HCT116 (cell line): Measurements from ENCODE around the gene KIFC1. TPM values are rescaled to one million over a fixed set of nuclear protein-coding genes. Genes with fewer than 3 reads are reported as not detected.

Experiments used
- ATAC-seq: fragments of 200-7000 bp; cut with Tn5 transposase; 2 replicates; pipeline ENCODE4 v1.9.1; 2020; ENCODE audit warnings: mild to moderate bottlenecking, moderate library complexity
- BruUV-seq: library from RNA; stranded (reverse); fragments of 400-500 nt; replicated peaks from 2 replicates; lab custom pipeline; 2021; lab: Mats Ljungman, UMichigan
- CTCF ChIA-PET: fragments of 300-600 bp; sonication (Branson Sonifier 250); formaldehyde crosslinking; loops from one replicate; lab custom pipeline; 2021; ENCODE audit warnings: antibody characterized with exemption; lab: Charles Lee
- POLR2A ChIA-PET: fragments of 300-600, 350-600 bp; sonication (Branson Sonifier 250); formaldehyde crosslinking; loops from one replicate; lab custom pipeline; 2021; ENCODE audit warnings: antibody characterized with exemption; lab: Charles Lee
- RAD21 ChIA-PET, 2 experiments: fragments of 300-600 bp; sonication (Branson Sonifier 250); formaldehyde crosslinking; loops; one replicate each; lab custom pipeline; 2023; ENCODE audit warnings: low total read pairs in 2 of 2; ENCODE audit not compliant: uncharacterized antibody in 2 of 2, unreplicated experiment in 2 of 2, low non-redundant PET in 1 of 2; lab: Charles Lee
- DNase-seq: peaks from one replicate; pipeline ENCODE4 v3.0.0-alpha.2; 2010; ENCODE audit warnings: low read depth, low spot score
- H2AFZ ChIP-seq: fragments of 200-600 bp; shearing (Covaris generic), sonication (generic); 2 replicates; pipeline ENCODE4 v1.6.1; 2017; ENCODE audit warnings: low read depth, mixed run types, mixed read lengths, antibody characterized with exemption, low read length; ENCODE audit not compliant: poor library complexity, severe bottlenecking
- H3K27ac ChIP-seq: 2 replicates; pipeline ENCODE4 v1.5.1; 2012; ENCODE audit warnings: low read depth, low read length
- H3K27me3 ChIP-seq: fragments of 200-600 bp; sonication (generic); 2 replicates; pipeline ENCODE4 v1.6.1; 2016; ENCODE audit warnings: mixed run types, low read length, mixed read lengths; ENCODE audit not compliant: insufficient read depth
- H3K36me3 ChIP-seq, 2 experiments: fragments of 200-500 bp in 1 of 2; fragments of 200-600 bp in 1 of 2; sonication (Bioruptor generic) in 1 of 2; sonication (generic) in 1 of 2; 2 replicates each; pipeline versions ENCODE4 v1.5.1 to v1.6.1; 2014 to 2016; ENCODE audit warnings: low read length in 2 of 2, inconsistent platforms in 1 of 2, mixed read lengths in 1 of 2, mixed run types in 1 of 2; ENCODE audit not compliant: insufficient read depth in 2 of 2, control insufficient read depth in 1 of 2
- H3K4me1 ChIP-seq, 2 experiments: fragments of 200-600 bp in 1 of 2; sonication (generic) in 1 of 2; 2 replicates each; pipeline versions ENCODE4 v1.5.1 to v1.6.1; 2012 to 2017; ENCODE audit warnings: low read length in 2 of 2, inconsistent platforms in 1 of 2, mild to moderate bottlenecking in 1 of 2, mixed read lengths in 1 of 2, mixed run types in 1 of 2, moderate library complexity in 1 of 2; ENCODE audit not compliant: insufficient read depth in 2 of 2, control insufficient read depth in 1 of 2
- H3K4me2 ChIP-seq: fragments of 200-600 bp; sonication (generic); 2 replicates; pipeline ENCODE4 v1.6.1; 2017; ENCODE audit warnings: mixed run types, low read length, mixed read lengths
- H3K4me3 ChIP-seq, 2 experiments: fragments of 200-600 bp in 1 of 2; sonication (generic) in 1 of 2; replicated peaks in 1 of 2; 2 replicates each; pipeline ENCODE4 v1.5.1; 2011 to 2016; ENCODE audit warnings: low read length in 2 of 2, control low read depth in 1 of 2, low read depth in 1 of 2, mild to moderate bottlenecking in 1 of 2, mixed read lengths in 1 of 2, mixed run types in 1 of 2
- H3K79me2 ChIP-seq: fragments of 200-600 bp; sonication (generic); 2 replicates; pipeline ENCODE4 v1.6.1; 2017; ENCODE audit warnings: mild to moderate bottlenecking, mixed run types, low read length, moderate library complexity, mixed read lengths; ENCODE audit not compliant: insufficient read depth
- H3K9ac ChIP-seq: fragments of 200-600 bp; sonication (generic); 2 replicates; pipeline ENCODE4 v1.6.1; 2016; ENCODE audit warnings: low read length, mixed read lengths
- H3K9me2 ChIP-seq: fragments of 200-600 bp; sonication (generic), shearing (Covaris generic); 2 replicates; pipeline ENCODE4 v1.6.1; 2017; ENCODE audit warnings: mixed run types, mild to moderate bottlenecking, moderate library complexity; ENCODE audit not compliant: insufficient read depth
- H3K9me3 ChIP-seq, 2 experiments: fragments of 200-500 bp in 1 of 2; fragments of 200-600 bp in 1 of 2; sonication (Bioruptor generic) in 1 of 2; sonication (generic) in 1 of 2; 2 replicates each; pipeline ENCODE4 v1.6.1; 2014 to 2017; ENCODE audit warnings: low read length in 2 of 2, mixed read lengths in 2 of 2, inconsistent platforms in 1 of 2, low read depth in 1 of 2, mild to moderate bottlenecking in 1 of 2, mixed run types in 1 of 2, moderate library complexity in 1 of 2; ENCODE audit not compliant: control insufficient read depth in 1 of 2, insufficient read depth in 1 of 2
- H4K20me1 ChIP-seq: fragments of 200-600 bp; sonication (generic), shearing (Covaris generic); 2 replicates; pipeline ENCODE4 v1.6.1; 2017; ENCODE audit warnings: mixed run types, mild to moderate bottlenecking, moderate library complexity; ENCODE audit not compliant: insufficient read depth
- CBX3 ChIP-seq: IDR thresholded peaks from 2 replicates; pipeline ENCODE4 v1.6.1; 2012; ENCODE audit warnings: low read depth
- EZH2 ChIP-seq: fragments of 200-600 bp; sonication (generic); IDR thresholded peaks from 2 replicates; pipeline ENCODE4 v1.6.1; 2017; ENCODE audit warnings: antibody characterized with exemption, mixed run types
- FOSL1 ChIP-seq: IDR thresholded peaks from 2 replicates; pipeline ENCODE4 v1.6.1; 2012; ENCODE audit warnings: low read depth
- JUND ChIP-seq: IDR thresholded peaks from 2 replicates; pipeline ENCODE4 v1.6.1; 2012
- POLR2A ChIP-seq: IDR thresholded peaks from 2 replicates; pipeline ENCODE4 v1.7.0; 2011; ENCODE audit warnings: borderline replicate concordance; ENCODE audit not compliant: insufficient read depth, insufficient read length; ENCODE audit errors: extremely low read depth
- POLR2AphosphoS5 ChIP-seq: IDR thresholded peaks from 2 replicates; pipeline ENCODE4 v1.6.1; 2011; ENCODE audit warnings: mild to moderate bottlenecking, low read depth, low read length, moderate library complexity
- SIN3A ChIP-seq: IDR thresholded peaks from 2 replicates; pipeline ENCODE4 v1.6.1; 2012; ENCODE audit warnings: low read depth
- SRF ChIP-seq: IDR thresholded peaks from 2 replicates; pipeline ENCODE4 v1.6.1; 2012; ENCODE audit warnings: low read depth
- TCF7L2 ChIP-seq: IDR thresholded peaks from 2 replicates; pipeline ENCODE4 v1.7.0; 2011; ENCODE audit warnings: borderline replicate concordance, inconsistent platforms; ENCODE audit not compliant: insufficient read depth, insufficient read length; ENCODE audit errors: extremely low read depth
- YY1 ChIP-seq: IDR thresholded peaks from 2 replicates; pipeline ENCODE4 v1.6.1; 2011; ENCODE audit warnings: low read length, low read depth, moderate library complexity, mild to moderate bottlenecking; ENCODE audit not compliant: insufficient replicate concordance; ENCODE audit errors: extremely low read depth
- intact Hi-C: fragments of 100-400 bp; cut with micrococcal nuclease; formaldehyde crosslinking; loops from 2 replicates; pipeline ENCODE4 v1.10.0; 2022
- total RNA-seq: library from RNA; stranded (reverse); gene quantifications from one replicate; pipeline ENCODE4 v1.2.1, GENCODE V29; 2021; ENCODE audit not compliant: unreplicated experiment
- TF ChIP-seq, protein P1 (sequence below): IDR thresholded peaks from 2 replicates; pipeline ENCODE4 v1.6.1; 2012; ENCODE audit warnings: low read depth
- TF ChIP-seq, protein P2 (sequence below): IDR thresholded peaks from 2 replicates; pipeline ENCODE4 v1.6.1; 2012
- TF ChIP-seq, protein P3 (sequence below): IDR thresholded peaks from 2 replicates; pipeline ENCODE4 v1.6.1; 2011; ENCODE audit warnings: mild to moderate bottlenecking, low read length, moderate library complexity; ENCODE audit not compliant: insufficient replicate concordance; ENCODE audit errors: extremely low read depth

The KIFC1 gene
- total RNA-seq, 1 experiment from 2014 or later = 84.7 TPM

DNA sequence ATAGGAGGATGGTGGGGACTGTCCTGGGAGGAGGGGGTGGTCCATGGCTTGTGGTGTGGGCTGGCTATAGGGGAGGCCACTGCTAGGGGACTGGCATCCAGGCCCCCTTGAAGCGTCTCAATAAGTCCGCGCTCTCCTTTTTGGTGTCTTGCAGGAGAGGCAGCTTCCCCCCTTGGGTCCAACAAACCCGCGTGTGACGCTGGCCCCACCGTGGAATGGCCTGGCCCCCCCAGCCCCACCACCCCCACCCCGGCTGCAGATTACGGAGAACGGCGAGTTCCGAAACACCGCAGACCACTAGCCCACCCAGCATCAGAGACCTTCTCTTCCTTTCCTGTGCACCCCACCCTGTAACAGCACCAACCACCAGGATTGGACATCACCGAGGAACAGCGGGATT is 60.0 kb downstream of the KIFC1 start:
- peaks cover 3 to 13% of the 10 kb centered on the region in 2 experiments; a peak in 3 of 4 replicates for H3K36me3 ChIP-seq
- peaks cover 5 to 11% of the 10 kb centered on the region in 2 experiments; a peak in 3 of 4 replicates for H3K4me1 ChIP-seq
- intact Hi-C loops = no loop called here
- no peaks in the 10 kb centered on the region for H3K9me2 ChIP-seq
- no peak overlapping the region for H3K4me2 ChIP-seq
- H3K79me2 ChIP-seq = peaks cover 28% of the 10 kb centered on the region
- no peak for ATAC-seq
- RAD21 ChIA-PET = no interaction called here
- CTCF ChIA-PET = no interaction called here
- BruUV-seq = no TSS peak
- TF ChIP-seq POLR2A = no peak
- TF ChIP-seq, protein P1, sequence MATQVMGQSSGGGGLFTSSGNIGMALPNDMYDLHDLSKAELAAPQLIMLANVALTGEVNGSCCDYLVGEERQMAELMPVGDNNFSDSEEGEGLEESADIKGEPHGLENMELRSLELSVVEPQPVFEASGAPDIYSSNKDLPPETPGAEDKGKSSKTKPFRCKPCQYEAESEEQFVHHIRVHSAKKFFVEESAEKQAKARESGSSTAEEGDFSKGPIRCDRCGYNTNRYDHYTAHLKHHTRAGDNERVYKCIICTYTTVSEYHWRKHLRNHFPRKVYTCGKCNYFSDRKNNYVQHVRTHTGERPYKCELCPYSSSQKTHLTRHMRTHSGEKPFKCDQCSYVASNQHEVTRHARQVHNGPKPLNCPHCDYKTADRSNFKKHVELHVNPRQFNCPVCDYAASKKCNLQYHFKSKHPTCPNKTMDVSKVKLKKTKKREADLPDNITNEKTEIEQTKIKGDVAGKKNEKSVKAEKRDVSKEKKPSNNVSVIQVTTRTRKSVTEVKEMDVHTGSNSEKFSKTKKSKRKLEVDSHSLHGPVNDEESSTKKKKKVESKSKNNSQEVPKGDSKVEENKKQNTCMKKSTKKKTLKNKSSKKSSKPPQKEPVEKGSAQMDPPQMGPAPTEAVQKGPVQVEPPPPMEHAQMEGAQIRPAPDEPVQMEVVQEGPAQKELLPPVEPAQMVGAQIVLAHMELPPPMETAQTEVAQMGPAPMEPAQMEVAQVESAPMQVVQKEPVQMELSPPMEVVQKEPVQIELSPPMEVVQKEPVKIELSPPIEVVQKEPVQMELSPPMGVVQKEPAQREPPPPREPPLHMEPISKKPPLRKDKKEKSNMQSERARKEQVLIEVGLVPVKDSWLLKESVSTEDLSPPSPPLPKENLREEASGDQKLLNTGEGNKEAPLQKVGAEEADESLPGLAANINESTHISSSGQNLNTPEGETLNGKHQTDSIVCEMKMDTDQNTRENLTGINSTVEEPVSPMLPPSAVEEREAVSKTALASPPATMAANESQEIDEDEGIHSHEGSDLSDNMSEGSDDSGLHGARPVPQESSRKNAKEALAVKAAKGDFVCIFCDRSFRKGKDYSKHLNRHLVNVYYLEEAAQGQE = no peak
- no peak for TF ChIP-seq CBX3
- no peak for TF ChIP-seq YY1
- TF ChIP-seq POLR2AphosphoS5 = no peak
- TF ChIP-seq JUND = no peak
- TF ChIP-seq, protein P2, sequence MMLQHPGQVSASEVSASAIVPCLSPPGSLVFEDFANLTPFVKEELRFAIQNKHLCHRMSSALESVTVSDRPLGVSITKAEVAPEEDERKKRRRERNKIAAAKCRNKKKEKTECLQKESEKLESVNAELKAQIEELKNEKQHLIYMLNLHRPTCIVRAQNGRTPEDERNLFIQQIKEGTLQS = no peak
- TF ChIP-seq TCF7L2 = no peak
- no peak for TF ChIP-seq SRF
- TF ChIP-seq, protein P3, sequence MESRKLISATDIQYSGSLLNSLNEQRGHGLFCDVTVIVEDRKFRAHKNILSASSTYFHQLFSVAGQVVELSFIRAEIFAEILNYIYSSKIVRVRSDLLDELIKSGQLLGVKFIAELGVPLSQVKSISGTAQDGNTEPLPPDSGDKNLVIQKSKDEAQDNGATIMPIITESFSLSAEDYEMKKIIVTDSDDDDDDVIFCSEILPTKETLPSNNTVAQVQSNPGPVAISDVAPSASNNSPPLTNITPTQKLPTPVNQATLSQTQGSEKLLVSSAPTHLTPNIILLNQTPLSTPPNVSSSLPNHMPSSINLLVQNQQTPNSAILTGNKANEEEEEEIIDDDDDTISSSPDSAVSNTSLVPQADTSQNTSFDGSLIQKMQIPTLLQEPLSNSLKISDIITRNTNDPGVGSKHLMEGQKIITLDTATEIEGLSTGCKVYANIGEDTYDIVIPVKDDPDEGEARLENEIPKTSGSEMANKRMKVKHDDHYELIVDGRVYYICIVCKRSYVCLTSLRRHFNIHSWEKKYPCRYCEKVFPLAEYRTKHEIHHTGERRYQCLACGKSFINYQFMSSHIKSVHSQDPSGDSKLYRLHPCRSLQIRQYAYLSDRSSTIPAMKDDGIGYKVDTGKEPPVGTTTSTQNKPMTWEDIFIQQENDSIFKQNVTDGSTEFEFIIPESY = no peak
- TF ChIP-seq FOSL1 = no peak
- no peak for TF ChIP-seq EZH2
- TF ChIP-seq SIN3A = no peak
- no peaks in the 10 kb centered on the region for H3K27me3 ChIP-seq
- no peak for DNase-seq
- H2AFZ ChIP-seq = no peak overlapping the region
- no peak overlapping the region for H3K4me3 ChIP-seq
- H3K27ac ChIP-seq = no peak overlapping the region
- no peak overlapping the region for H3K9ac ChIP-seq
- POLR2A ChIA-PET = no interaction called here
- no peaks in the 10 kb centered on the region for H3K9me3 ChIP-seq
- H4K20me1 ChIP-seq = no peaks in the 10 kb centered on the region
